ENCODE results near the gene KCNQ1.

DNA sequence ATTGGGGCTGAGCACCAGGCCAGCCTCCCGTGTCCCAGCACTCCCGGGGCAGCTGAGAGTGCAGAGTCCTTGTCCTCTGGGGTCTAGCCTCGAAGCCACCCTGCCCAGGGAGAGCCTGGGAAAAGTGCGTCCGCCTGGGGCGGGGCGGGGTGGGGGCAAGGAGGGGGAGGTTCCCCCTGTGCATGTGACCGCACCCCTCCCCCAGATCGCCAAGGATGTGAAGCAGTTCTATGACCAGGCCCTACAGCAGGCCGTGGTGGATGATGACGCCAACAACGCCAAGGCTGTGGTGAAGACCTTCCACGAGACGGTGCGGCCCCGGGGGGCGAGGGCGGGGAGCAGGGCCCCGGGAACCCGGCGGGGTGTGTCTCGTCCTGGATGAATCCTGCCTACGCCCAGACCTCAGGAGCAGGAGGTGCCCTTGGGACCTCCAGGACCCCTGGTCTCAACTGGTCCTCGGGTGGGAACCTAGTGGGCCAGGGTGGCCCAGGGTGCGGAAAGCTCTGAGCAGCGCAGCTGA, 49.5 kb upstream of the KCNQ1 start:
- TF ChIP-seq, protein P1, sequence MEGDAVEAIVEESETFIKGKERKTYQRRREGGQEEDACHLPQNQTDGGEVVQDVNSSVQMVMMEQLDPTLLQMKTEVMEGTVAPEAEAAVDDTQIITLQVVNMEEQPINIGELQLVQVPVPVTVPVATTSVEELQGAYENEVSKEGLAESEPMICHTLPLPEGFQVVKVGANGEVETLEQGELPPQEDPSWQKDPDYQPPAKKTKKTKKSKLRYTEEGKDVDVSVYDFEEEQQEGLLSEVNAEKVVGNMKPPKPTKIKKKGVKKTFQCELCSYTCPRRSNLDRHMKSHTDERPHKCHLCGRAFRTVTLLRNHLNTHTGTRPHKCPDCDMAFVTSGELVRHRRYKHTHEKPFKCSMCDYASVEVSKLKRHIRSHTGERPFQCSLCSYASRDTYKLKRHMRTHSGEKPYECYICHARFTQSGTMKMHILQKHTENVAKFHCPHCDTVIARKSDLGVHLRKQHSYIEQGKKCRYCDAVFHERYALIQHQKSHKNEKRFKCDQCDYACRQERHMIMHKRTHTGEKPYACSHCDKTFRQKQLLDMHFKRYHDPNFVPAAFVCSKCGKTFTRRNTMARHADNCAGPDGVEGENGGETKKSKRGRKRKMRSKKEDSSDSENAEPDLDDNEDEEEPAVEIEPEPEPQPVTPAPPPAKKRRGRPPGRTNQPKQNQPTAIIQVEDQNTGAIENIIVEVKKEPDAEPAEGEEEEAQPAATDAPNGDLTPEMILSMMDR (IDR thresholded peaks at IDR 0.05; ENCODE audit: insufficient read depth, low read length, poor library complexity, severe bottlenecking), result no peak
- TF ChIP-seq EZH2phosphoT487 (conservative IDR thresholded peaks at IDR 0.05; ENCODE audit: low read length), result no peak
